HG02678 (cell line): Measurements from ENCODE around the gene RANBP6.
A peak's percentile ranks its signal among the peaks of the same experiment; 100 is the strongest.

Experiments
- ATAC-seq: cut with Tn5 transposase; IDR thresholded peaks from one replicate; pipeline ENCODE4 v1.9.1; 2021; ENCODE audit warnings: mild to moderate bottlenecking, moderate library complexity; ENCODE audit not compliant: unreplicated experiment

Gene RANBP6

GRCh38 chr9:6007770-6008168 lies 7.7 kb downstream of the RANBP6 start:
- ATAC-seq, result peak; percentile 49

DNA sequence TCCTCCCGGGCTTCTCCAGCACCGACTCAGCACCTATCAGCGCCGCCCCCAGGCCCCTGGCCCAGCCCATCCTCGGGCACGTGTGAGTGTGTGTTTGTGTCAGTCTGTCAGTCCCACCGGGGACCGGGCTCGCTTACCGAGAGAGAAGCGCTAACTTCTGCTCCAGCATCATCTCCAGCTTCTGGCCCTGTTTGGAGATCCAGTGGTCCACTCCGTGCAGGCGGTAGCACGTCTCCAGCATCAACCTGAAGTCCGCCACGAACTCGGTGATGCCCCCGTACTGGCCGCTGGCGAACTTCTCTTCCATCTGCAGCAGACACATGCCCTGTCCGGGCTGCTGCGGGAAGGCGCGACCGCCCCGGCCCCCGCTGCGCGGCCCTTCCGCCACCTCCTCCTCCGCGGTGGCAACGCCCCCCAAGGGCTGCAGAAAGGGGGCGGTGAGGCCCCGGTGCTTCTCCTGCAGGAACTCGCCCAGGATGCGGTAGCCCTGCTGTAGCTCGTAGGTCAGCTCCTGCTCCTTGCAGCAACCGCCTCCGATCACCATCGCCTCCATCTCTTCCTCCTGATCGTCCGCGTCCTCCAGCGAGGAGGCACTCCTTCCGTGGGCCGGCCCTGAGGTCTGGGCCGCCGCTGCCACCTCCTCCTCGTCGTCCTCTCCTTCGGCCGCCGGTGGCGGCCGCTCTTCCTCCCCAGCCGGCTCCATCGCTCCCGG lies 8.2 kb downstream of the RANBP6 start:
- peak; percentile 72 for ATAC-seq

DNA sequence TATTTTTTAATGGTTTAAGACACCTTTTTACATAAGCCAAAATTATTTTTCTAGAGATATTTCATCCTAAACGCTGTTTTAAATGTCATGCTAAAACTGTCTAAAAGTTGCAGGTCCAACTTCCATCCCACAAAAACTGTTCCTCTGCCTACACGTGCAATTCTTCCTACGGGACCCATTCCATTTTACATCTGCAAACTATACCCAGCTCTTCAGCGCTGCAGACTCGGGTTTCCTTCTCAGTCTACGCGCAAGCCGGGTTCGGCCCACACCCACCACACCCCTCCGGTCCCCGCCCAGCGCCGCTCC lies 8.7 kb downstream of the RANBP6 start:
- ATAC-seq, result no peak

DNA sequence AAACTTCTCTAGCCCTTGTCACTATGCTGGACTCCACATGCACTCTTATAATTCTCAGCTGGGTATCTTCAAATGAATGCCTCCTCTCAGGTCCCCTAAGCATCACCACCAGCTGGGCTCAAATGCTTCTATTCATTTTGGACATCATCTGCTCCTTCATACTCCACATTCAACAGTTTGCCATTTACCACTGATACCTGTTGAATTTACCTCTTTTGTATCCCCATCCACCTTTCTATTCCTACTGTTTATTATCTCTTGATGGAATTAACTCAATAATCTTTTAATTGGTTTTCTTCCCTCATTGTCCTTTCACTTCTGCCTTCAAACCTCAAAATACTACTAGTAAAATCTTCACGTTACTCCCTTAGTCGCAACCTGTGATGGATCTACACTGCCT lies 14.5 kb downstream of the RANBP6 start:
- no peak for ATAC-seq

DNA sequence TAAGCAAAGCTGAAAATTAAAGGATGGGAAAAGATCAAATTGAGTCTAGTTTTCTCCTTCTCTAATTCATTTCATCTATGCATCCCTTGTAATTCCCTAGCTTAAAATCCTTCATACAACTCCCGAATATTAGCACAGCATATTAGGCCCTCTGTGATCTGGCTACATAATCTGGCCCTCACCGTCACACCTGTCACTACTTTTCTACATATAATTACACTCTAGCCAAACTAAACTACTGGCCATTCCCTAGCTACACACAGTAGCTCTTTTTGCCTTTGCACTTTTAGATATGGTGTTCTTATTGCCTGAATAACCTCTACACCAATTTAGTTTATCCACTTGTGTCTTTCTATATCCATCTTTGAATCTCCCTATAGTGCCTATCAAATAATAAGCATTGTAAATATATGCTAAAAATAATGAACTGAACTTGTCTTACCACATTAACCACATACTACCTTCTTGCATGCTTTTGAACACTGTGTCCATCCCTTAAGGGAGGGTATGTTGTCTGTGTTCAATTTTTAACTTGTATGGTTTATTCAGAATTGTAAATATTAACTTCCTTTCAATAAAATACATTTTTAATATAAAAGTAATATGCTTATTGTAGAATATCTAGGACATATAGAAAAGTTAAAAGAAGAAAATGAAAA lies 15.9 kb downstream of the RANBP6 start:
- no peak for ATAC-seq

DNA sequence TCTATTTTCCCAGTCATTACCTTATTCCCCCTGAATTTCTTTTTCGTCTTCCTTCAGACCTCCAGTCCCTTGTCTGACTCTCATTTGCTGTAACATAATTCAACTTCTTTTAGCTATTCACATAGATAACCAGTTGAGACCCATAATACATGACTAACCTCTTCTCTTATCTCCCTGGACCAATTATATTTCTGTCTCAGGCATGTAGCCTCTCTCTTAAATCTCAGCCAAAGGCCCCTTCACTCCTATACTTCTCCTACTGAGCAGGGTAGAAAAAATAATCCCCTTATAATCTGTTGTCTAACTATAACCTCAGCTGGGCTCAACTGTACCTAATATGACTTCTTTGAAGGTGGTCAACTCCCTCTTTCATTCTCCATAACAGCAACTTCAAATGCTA lies 20.9 kb downstream of the RANBP6 start:
- no peak for ATAC-seq

DNA sequence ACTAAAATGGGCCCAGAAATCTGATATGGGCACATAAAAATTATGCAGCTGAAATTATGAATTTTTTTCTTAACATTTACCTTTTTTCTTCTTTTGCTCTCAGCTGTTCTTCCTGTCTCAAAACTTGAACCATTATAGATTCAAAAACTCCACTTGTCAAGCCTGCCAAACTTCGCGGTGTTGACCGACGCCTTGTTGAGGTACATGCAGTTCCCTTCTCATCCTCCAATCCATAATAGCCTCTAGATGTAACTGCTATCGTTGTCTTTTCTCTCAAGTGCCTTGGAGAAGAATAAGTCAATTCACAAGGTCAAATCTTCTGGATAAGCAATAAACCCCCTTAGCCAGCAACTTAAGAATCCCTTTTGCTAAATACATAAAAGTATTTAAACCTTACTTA lies 27.2 kb downstream of the RANBP6 start:
- no peak for ATAC-seq

- ATAC-seq, result no peak
Observed at GRCh38 chr9:5983042-5983441, 32.4 kb downstream of the RANBP6 start.

- ATAC-seq, result no peak
Observed at GRCh38 chr9:5982317-5982716, 33.1 kb downstream of the RANBP6 start.

- ATAC-seq, result no peak
Observed at GRCh38 chr9:5978523-5978922, 36.9 kb downstream of the RANBP6 start.

GRCh38 chr9:5976674-5977397 lies 38.6 kb downstream of the RANBP6 start:
- peak; percentile 52 for ATAC-seq

DNA sequence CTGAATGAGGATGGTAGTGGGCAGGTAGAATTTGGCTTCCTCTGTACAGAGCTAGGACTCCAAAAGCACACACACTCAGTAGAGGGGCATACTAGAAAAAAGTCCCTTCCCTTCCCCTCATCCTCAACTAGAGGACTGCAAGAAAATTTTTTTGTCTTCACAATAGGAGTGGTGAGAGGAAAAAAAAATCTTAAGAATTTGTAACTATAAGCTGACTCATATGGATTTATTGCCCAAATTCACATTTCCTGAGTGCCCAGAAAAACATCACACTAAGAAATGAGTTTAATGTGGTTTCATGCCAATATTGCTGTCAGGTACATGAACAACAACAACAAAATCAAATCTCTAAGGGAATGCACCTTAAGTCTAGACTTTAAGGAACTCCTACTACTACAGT lies 43.7 kb downstream of the RANBP6 start:
- ATAC-seq, result no peak
